Stomach smooth muscle (tissue), 2 donors: Measurements from ENCODE around the gene POGLUT2.
A peak's percentile ranks its signal among the peaks of the same experiment; 100 is the strongest.

ENCODE experiments used
- H3K27ac ChIP-seq: one replicate; pipeline ENCODE4 v1.7.0; 2013; ENCODE audit warnings: mild to moderate bottlenecking, low read length, inconsistent platforms
- H3K27me3 ChIP-seq, 2 donors: one replicate each; pipeline ENCODE4 v1.7.0; 2013; ENCODE audit warnings: low read length in 2 of 2; ENCODE audit not compliant: insufficient read depth in 2 of 2, control insufficient read depth in 1 of 2
- H3K36me3 ChIP-seq, 2 donors: one replicate each; pipeline ENCODE4 v1.7.0; 2013; ENCODE audit warnings: low read length in 2 of 2; ENCODE audit not compliant: control insufficient read depth in 2 of 2, insufficient read depth in 2 of 2
- H3K4me1 ChIP-seq: one replicate; pipeline ENCODE4 v1.7.0; 2013; ENCODE audit warnings: low read length; ENCODE audit not compliant: control insufficient read depth, insufficient read depth
- H3K4me3 ChIP-seq, 2 donors: one replicate each; pipeline ENCODE4 v1.7.0; 2013; ENCODE audit warnings: low read length in 2 of 2
- H3K9ac ChIP-seq, 2 donors: one replicate each; pipeline ENCODE4 v1.7.0; 2013; ENCODE audit warnings: low read length in 2 of 2, mild to moderate bottlenecking in 1 of 2
- H3K9me3 ChIP-seq, 2 donors: one replicate each; pipeline ENCODE4 v1.7.0; 2013; ENCODE audit warnings: low read length in 2 of 2; ENCODE audit not compliant: control insufficient read depth in 2 of 2
- donor health status: healthy.
- donor health status: Pancreatic carcinoma.

Gene POGLUT2

GRCh38 chr13:102779436-102780159 lies 19.2 kb downstream of the POGLUT2 start:
- no peak overlapping the region for H3K9ac ChIP-seq
- H3K4me3 ChIP-seq, result no peak overlapping the region
- H3K27ac ChIP-seq, result no peak overlapping the region
- H3K4me1 ChIP-seq, result no peaks in the 10 kb centered on the region
- no peaks in the 10 kb centered on the region for H3K27me3 ChIP-seq
- no peaks in the 10 kb centered on the region for H3K9me3 ChIP-seq
- H3K36me3 ChIP-seq, result peaks cover 0 to 4% of the 10 kb centered on the region in 2 donors

- H3K27ac ChIP-seq, result no peak overlapping the region
- H3K9me3 ChIP-seq, result no peaks in the 10 kb centered on the region
- no peak overlapping the region for H3K9ac ChIP-seq
- peaks cover 7% of the 10 kb centered on the region for H3K4me1 ChIP-seq
- peaks cover 0 to 2% of the 10 kb centered on the region in 2 donors for H3K36me3 ChIP-seq
- H3K4me3 ChIP-seq, result no peak overlapping the region
- no peaks in the 10 kb centered on the region for H3K27me3 ChIP-seq
These were observed 21.0 kb downstream of the POGLUT2 start for GRCh38 chr13:102777736-102778135.

- Histone ChIP-seq H3K9me3 (no peaks in the 10 kb centered on the region), H3K9ac (no peak overlapping the region), H3K36me3 (no peaks in the 10 kb centered on the region), H3K27ac (no peak overlapping the region), H3K27me3 (no peaks in the 10 kb centered on the region), H3K4me3 (no peak overlapping the region), H3K4me1 (peaks cover 10% of the 10 kb centered on the region)
These were observed 22.5 kb downstream of the POGLUT2 start for GRCh38 chr13:102776271-102776670.

- H3K36me3 ChIP-seq, result no peaks in the 10 kb centered on the region
- peak overlapping the region in 1 of 2 donors; percentile 64 for H3K4me3 ChIP-seq
- H3K27ac ChIP-seq, result no peak overlapping the region
- no peaks in the 10 kb centered on the region for H3K9me3 ChIP-seq
- H3K4me1 ChIP-seq, result peaks cover 10% of the 10 kb centered on the region
- H3K27me3 ChIP-seq, result no peaks in the 10 kb centered on the region
- no peak overlapping the region for H3K9ac ChIP-seq
These were observed 23.9 kb downstream of the POGLUT2 start for GRCh38 chr13:102774591-102775520.

- H3K36me3 ChIP-seq, result no peaks in the 10 kb centered on the region
- H3K27ac ChIP-seq, result peak overlapping the region; percentile 75
- peak overlapping the region; percentile 69 to 91 for H3K9ac ChIP-seq
These were observed 24.6 kb downstream of the POGLUT2 start for GRCh38 chr13:102774214-102774568.

GRCh38 chr13:102773441-102774213 lies 25.1 kb downstream of the POGLUT2 start, which contains the start of gene TEX30:
TSS of gene TEX30 (minus strand) at chr13:102773786. CDS start at chr13:102770026, 3,760 bp downstream.
- Histone ChIP-seq H3K9me3 (no peaks in the 10 kb centered on the region), H3K27me3 (no peaks in the 10 kb centered on the region), H3K4me1 (peaks cover 10% of the 10 kb centered on the region), H3K4me3 (peak within 1 kb of the TSS; percentile 64 to 90), H3K9ac (peak within 1 kb of the TSS; percentile 69 to 91), H3K27ac (peak within 1 kb of the TSS; percentile 75), H3K36me3 (no peaks in the 10 kb centered on the region)

More at GRCh38 chr13:102774214-102774568, 24.6 kb downstream of the POGLUT2 start:
- H3K4me3 ChIP-seq, result peak overlapping the region; percentile 64 to 90
- peaks cover 10% of the 10 kb centered on the region for H3K4me1 ChIP-seq
- H3K27me3 ChIP-seq, result no peaks in the 10 kb centered on the region
- H3K9me3 ChIP-seq, result no peaks in the 10 kb centered on the region

GRCh38 chr13:102772042-102772425 lies 26.7 kb downstream of the POGLUT2 start:
- Histone ChIP-seq H3K4me3 (no peak overlapping the region), H3K4me1 (peaks cover 10% of the 10 kb centered on the region), H3K27me3 (no peaks in the 10 kb centered on the region), H3K36me3 (no peaks in the 10 kb centered on the region), H3K27ac (no peak overlapping the region), H3K9ac (no peak overlapping the region), H3K9me3 (no peaks in the 10 kb centered on the region)

- no peak overlapping the region for H3K4me3 ChIP-seq
- no peaks in the 10 kb centered on the region for H3K36me3 ChIP-seq
- no peak overlapping the region for H3K9ac ChIP-seq
- no peak overlapping the region for H3K27ac ChIP-seq
- no peaks in the 10 kb centered on the region for H3K9me3 ChIP-seq
- no peaks in the 10 kb centered on the region for H3K27me3 ChIP-seq
- H3K4me1 ChIP-seq, result peaks cover 10% of the 10 kb centered on the region
These were observed 27.3 kb downstream of the POGLUT2 start for GRCh38 chr13:102771298-102772041.

GRCh38 chr13:102770435-102770834 lies 28.3 kb downstream of the POGLUT2 start:
- Histone ChIP-seq H3K4me1 (peaks cover 10% of the 10 kb centered on the region), H3K27me3 (no peaks in the 10 kb centered on the region), H3K27ac (no peak overlapping the region), H3K4me3 (no peak overlapping the region), H3K36me3 (no peaks in the 10 kb centered on the region), H3K9ac (no peak overlapping the region), H3K9me3 (no peaks in the 10 kb centered on the region)

GRCh38 chr13:102769679-102770078 lies 29.1 kb downstream of the POGLUT2 start:
- Histone ChIP-seq H3K36me3 (no peaks in the 10 kb centered on the region), H3K9me3 (no peaks in the 10 kb centered on the region), H3K9ac (no peak overlapping the region), H3K4me1 (peaks cover 10% of the 10 kb centered on the region), H3K4me3 (no peak overlapping the region), H3K27ac (no peak overlapping the region), H3K27me3 (no peaks in the 10 kb centered on the region)
